ENCODE results near the gene PTK6. TPM values are rescaled to one million over a fixed set of nuclear protein-coding genes. Genes with fewer than 3 reads are reported as not detected.
"Not testable (repeated sequence)": the region's sequence is repeated elsewhere in the genome, so short reads cannot be mapped to it uniquely, and the experiment has no call there.

Gene PTK6
- total RNA-seq, 1 donor from 2014 or later: 0.05 TPM

GRCh38 chr20:63529861-63530787 is 7.1 kb downstream of the PTK6 start:
- DNase-seq (ENCODE audit: low read depth): no peak

DNA sequence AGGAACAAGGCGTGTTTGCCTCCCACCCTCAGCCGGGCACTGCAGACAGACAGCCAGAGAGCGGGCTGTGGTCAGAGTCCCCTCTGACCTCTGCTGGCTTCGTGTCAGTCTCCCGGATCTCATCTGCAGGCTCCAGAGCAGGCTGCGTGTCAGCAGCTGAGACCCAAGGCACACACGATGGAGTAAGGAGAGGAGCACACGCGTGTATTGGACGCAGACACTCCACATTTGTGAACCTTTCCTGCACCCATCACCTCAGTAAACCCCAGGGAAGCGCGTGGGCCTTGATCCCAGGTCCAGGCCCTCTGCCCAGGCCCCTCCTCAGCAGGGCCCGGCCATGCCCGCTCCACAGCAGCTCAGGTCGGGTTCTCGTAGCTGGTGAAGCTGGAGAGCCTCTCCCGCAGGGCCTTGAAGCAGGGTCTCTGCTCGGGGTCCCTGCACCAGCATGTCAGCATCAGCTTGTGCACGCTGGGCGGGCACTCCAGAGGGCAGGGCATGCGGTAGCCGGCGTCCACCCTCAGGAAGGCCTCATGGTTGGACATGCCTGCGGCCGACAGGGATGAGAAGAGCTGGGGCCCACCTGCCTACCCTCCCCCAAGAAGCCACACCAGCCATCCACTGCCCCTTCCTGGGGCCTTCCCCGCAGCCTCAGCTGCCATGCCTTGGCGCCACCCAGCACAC is 7.9 kb downstream of the PTK6 start:
- DNase-seq (ENCODE audit: low read depth): no peak

DNA sequence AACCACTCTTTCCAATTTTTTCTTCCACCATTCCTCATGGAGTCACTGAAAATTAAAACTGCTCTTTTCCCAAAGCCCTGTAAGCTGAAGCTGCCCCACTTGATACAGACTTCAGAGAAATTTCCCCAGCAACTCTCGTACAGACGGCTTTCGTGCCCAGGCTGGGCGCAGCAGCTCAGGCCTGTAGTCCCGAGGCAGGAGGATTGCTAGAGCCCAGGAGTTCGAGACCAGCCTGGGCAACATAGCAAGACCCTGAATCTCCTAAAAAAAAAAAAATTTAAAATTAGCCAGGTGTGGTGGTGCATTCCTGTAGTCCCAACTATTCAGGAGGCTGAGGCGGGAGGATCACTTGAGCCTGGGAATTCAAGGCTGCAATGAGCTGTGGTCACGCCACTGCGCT is 10.0 kb downstream of the PTK6 start:
- DNase-seq (ENCODE audit: low read depth): no peak

GRCh38 chr20:63525971-63526370 is 11.2 kb downstream of the PTK6 start:
- no peak for DNase-seq (ENCODE audit: low read depth)

DNA sequence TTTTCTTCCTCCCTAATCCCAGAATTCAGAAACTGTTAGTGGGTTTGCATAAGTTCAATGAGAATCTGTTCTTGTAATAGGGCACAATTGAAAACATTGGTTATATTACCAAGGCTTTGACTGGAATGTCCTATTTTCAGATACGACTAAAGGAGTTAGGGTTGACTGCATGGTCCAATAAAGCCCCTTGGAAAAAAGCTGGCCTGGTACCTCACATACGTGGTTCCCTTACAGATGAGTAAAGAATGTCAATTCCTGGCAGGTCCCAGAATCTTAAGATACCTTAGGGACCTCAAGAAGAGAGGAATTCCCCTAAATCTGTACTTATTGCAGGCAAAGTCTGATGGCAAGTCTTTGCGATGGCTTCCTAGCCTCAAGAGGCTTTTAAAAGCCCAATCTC is 12.0 kb downstream of the PTK6 start:
- DNase-seq (ENCODE audit: low read depth): no peak

DNA sequence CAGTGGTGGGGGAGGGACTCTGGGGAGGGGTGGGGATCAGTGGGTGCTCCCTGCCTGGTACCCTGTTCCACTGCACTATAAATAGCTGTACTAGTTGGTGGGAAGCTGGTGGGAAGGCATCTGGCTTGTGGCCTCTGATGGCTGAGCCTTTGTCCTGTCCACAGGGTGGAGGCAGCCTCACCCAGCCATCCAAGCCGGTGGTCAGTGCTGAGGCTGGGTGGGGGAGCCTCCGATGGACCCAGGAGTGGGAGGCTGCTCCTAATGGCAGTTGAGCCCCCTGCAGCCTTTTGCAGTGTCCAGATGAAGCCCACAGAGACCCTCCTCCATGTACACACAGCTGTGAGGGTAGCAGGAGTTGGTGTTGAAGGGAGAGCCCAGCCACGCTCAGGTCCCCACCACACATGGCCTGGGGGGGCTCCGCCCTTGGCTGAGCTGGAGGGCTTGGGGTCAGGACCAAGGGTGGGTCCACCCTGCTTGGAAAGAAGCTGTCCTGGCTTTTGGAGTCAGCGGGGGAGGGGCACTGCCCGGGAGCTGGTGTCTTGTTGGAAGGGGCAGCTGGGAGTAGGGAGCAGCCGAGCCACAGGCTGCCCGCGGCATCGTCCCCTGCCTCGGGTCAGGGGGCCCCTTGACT is 14.1 kb downstream of the PTK6 start:
- no peak for DNase-seq (ENCODE audit: low read depth)

GRCh38 chr20:63522091-63522868 is 14.9 kb downstream of the PTK6 start:
- DNase-seq (ENCODE audit: low read depth): no peak

- DNase-seq (ENCODE audit: low read depth): no peak
Observed at GRCh38 chr20:63521602-63522001, 15.6 kb downstream of the PTK6 start.

DNA sequence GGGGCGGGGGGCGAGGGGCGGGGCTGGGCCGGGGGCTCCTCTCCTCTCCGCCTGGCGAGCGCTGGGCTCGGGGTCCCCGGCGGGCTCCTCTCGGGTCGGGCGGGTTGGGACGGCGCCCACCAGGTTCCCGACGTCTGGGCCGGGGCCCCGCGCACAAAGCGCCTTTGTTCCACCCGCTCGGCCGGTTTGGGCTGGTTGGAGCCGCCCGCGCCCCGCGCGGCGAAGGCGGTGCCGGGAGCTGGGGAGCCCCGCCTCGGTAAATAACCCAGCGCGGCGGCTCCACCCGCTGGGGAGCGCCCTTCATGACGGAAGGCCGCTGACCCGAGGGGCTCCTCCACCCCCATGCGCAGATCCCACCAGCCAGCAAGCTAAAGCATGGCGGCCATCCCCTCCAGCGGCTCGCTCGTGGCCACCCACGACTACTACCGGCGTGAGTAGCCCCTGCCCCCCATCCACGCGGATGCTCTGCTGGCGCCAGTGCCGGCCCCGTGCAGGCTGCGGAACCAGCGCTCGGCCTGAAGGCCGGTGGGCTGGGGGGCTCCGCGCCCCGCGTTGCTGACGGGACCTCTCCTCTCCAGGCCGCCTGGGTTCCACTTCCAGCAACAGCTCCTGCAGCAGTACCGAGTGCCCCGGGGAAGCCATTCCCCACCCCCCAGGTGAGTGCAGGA is 16.1 kb downstream of the PTK6 start:
- no peak for DNase-seq (ENCODE audit: low read depth)

DNA sequence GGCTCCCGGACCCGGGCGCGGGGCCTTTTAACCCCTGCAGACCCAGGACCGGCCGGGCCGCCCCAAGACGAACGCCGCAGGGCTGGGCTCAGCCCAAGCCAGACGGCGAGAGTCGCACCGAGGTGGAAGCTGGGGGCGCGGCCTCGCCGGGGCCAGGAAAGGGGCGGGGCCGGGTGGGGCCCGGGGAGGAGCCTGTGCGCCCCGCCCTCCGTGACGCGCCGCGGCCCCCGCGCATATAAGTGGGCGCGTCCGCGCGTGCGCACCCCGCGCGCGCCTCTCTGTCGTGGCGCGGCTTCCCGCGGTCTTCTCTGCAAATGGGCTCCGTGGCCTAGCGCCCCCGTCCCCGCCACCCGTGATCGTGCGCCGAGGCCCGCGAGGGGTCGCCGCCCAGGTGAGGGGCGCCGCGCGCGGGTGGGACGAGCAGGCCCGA is 16.7 kb downstream of the PTK6 start, which contains the start of gene PPDPF:
Gene PPDPF, plus strand, starts transcription at position 262 of the 430 bp plus-strand sequence. CDS start 544 bp downstream, outside the sequence.
- DNase-seq (ENCODE audit: low read depth): no peak

- no peak for DNase-seq (ENCODE audit: low read depth)
Observed at GRCh38 chr20:63519668-63520503, 17.3 kb downstream of the PTK6 start.

- no peak for DNase-seq (ENCODE audit: low read depth)
Observed at GRCh38 chr20:63518946-63519667, 18.1 kb downstream of the PTK6 start.

DNA sequence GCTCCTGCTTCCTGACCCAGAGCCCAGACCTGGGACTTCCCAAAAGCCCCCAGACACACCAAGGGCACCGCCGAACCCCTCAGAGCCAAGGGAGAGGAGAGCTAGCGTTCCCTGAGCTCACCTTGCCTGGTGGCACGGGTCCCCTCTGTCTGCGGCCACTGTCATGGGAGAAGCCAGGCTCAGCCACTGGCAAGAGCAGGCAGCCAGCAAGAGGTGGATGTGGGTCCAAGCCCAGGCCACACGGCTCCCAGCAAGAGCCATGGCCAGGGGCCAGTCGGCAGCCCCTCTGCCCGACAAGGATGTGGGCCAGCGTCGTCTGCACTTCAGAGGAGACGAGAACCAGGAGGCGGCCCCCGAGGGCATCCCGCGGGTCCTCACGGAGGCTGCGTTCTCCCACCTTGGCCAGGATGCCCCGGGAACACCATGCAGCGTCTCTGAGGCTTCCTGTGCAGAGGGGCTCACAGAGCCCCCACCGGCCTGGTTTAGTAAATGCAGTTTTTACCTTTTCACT is 18.8 kb downstream of the PTK6 start:
- no peak for DNase-seq (ENCODE audit: low read depth)

GRCh38 chr20:63517376-63518309 is 19.5 kb downstream of the PTK6 start:
- DNase-seq (ENCODE audit: low read depth): no peak

DNA sequence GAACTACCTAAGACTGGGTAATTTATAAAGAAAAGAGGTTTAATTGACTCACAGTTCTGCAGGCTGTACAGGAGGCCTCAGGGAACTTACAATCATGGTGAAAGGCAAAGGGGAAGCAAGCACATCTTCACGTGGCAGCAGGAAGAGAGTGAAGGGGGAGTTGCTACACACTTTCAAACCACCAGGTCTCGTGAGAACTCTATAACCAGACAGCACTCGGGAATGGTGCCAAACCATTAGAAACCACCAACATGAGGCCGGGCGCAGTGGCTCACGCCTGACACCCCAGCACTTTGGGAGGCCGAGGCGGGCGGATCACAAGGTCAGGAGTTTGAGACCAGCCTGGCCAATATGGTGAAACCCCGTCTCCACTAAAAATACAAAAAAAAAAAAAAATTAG is 22.7 kb downstream of the PTK6 start:
- DNase-seq (ENCODE audit: low read depth): not testable (repeated sequence)

- DNase-seq (ENCODE audit: low read depth): no peak
Observed at GRCh38 chr20:63513207-63513606, 24.0 kb downstream of the PTK6 start.

DNA sequence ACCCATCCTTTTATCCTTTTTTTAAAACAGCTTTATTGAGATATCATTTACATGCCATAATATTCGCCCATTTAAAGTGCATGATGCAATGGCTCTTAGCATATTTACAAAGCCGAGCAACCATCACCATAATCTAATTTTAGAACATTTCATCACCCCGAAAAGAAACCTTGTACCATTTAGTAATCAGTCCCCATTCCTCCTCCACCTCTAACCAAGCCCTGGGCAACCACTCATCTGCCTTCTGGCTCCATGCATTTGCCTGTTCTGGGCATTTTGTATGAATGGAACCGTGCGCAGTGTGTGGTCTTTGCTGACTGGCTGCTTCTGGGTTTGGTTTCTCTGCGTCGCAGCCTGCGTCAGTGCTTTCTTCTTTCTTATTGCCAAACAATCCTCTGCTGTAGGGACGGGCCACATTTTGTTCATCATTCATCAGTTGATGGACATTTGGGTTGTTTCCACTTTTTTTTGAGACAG is 28.1 kb downstream of the PTK6 start:
- DNase-seq (ENCODE audit: low read depth): no peak
